NOMO-1 treated with DMSO at 0.1 percent for 48 hours (cell line): ENCODE data around the gene C17orf113.

Experiments used
- DNase-seq: peaks from one replicate; lab custom pipeline; 2025; ENCODE audit not compliant: unreplicated experiment; lab: John Stamatoyannopoulos, UW

The C17orf113 gene

GRCh38 chr17:42050393-42051012, at the start of gene C17orf113:
Gene C17orf113 (minus strand): TSS chr17:42050601. CDS start chr17:42043376, 7,225 bp downstream.
- peak; percentile 36 for DNase-seq

DNA sequence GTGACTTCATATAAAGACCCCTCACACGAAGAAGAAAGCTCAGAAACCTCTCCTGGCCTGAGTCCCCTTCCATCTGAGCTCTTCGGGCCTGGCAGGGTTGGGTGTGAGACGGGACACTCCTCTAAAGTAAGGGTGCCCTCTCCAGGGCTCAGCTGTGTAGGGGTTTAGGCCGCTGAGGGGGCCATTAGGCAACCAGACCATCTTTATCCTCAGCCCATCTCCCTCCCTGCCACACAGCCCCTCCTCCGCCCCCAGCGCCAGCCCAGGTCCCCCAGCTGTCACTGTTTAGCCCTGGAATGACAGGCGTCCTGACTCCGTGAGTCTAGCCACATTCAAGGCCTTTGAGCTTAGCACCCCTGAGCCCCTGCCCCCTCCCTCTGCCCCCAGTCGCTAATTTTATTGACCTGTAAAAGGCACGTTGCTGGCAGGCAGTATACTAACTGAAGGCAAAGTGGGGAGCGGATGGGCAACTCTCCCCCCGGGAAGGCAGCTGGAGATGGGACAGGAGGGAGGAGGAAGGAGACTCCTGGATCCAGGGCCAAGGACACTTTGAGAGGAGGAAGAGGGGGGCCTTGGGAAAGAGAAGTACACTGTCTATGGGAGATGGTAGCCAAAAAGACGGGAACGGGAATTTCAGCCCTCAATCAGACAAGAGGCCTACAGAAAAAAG, 48.5 kb upstream of the C17orf113 start:
- no peak for DNase-seq

DNA sequence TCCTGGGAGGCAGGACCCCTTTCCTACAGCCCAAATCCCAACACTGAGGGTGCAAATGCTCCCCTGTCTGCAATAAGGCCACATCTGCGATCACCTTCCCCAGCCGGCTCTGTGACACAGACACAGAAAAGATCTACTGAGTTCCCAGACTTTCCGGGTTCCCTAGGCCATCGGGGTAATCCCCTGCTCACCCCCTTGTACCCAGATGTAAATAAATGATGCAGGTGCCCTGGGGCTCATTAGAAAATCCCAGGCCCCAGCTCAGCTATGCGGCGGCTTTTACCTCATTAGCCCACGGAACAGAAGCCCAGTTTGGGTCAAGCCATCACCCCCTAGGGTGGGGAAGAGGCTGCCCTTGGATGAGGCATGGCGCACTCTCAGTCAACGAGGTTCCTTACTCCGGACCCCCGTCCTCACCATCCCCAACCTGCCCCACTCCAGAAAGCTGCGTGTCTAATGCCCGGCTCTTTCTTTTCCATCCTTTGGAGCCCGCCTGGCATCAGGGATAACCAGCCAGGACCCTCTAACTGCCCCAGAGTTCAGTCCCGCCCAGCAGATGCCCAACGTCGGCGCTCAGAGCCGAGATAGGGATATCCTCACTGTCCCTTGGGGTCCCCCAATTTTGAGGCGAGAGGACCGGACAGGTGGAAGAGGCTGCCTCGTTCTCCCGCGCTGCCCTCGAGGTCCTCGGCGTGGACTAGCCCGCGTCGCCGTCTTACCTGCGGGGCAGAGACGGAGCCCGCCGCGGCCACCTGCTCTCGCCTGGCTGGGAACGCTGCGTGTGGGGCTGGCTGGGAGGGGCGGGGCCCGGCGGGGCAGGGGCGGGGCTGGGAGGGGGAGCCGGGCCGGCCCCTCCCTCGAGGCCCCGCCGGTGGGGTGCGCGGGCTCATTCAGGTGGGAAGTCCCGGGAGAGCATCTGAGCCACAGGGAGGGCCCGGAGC, 47.6 kb upstream of the C17orf113 start, which contains the start of gene ZNF385C:
Gene ZNF385C (minus strand): TSS at position 783 of the 941 bp plus-strand sequence. CDS start 35,417 bp downstream, outside the sequence.
- no peak for DNase-seq

- DNase-seq, result no peak
Observed at GRCh38 chr17:42096360-42097111, 46.1 kb upstream of the C17orf113 start.

GRCh38 chr17:42094375-42095069, 44.1 kb upstream of the C17orf113 start:
- DNase-seq, result no peak

DNA sequence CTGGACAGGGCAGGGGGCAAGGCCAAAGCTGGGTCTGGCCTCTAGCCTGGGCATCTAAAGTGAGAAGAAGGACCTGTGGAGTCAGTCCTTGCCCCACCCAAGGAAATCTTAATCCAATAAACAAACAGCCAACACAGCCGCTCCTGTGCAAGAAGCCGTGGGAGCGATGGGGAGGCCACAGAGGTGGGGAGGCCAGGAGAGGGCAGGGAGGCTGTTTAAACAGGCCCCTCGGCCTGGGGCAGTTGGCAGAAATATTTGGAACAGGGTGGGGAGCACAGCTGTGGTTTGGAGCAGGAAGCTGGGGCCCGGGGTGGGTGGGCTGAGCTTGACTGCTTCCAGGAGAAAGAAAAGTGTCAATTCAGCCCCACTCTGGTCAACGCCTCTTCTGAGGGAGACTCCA, 42.5 kb upstream of the C17orf113 start:
- no peak for DNase-seq

GRCh38 chr17:42090964-42091790, 40.8 kb upstream of the C17orf113 start:
- DNase-seq, result no peak

DNA sequence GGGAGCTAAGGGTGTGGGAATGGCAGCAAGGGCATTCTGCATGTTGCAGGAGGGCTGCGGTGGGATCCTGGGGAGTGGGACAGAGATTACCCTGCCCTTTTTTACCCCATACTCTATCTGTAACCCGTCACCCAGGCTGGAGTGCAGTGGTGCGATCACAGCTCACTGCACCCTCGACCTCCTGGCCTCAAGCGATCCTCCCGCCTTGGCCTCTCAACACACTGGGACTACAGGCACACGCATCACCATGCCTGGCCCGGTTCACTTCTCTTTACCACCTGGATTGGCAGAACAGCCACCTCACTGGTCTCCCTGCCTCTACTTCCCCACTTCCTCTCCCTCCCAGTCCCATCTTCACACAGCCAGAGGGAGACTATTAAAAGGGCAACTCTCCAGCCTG, 38.3 kb upstream of the C17orf113 start:
- DNase-seq, result no peak

DNA sequence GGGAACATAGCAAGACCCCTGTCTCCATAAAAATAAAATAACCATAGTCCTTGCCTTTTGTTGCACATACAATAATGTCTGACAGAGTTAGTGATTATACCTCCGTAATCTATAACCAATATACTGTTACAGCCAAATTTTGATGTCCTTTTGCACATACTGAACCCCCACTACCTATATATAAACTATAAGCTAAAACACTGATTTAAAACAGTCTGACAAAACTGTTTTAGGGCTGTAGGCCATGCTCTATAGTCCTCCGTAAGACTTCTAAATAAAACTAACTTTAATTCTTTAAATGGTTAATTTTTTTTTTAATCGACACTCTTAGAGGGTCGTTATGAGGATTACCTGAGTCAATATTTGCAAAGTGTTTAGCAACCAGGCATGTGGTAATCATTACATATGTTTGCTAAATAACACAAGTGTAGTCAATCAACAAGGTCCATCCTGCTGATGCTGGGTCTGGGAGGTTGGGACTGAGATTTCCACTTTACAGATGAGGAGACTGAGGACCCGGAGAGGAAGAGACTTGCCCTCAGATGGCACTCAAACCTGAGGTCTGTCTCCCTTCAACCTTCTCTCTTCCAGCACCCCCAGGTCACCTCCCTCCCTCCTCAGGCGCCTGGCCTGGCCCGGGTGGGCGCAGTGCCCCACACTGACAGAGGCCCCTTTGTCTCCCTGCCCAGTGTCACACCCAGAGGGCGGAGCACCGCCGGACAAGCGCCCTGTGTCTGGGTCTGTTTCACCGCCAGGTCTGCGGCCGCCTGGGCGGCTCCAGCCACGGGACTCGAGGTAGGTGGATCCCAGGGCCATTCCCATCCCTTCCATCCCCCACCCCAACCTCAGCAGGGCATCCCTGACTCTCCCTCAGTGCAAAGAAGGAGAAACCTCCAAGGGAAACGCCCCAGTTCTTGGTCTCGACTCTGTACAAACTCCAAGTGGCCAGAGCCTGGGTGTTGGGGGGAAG, 37.6 kb upstream of the C17orf113 start:
- no peak for DNase-seq

- DNase-seq, result no peak
Observed at GRCh38 chr17:42087042-42087701, 36.8 kb upstream of the C17orf113 start.

- no peak for DNase-seq
Observed at GRCh38 chr17:42081516-42082129, 31.2 kb upstream of the C17orf113 start.

DNA sequence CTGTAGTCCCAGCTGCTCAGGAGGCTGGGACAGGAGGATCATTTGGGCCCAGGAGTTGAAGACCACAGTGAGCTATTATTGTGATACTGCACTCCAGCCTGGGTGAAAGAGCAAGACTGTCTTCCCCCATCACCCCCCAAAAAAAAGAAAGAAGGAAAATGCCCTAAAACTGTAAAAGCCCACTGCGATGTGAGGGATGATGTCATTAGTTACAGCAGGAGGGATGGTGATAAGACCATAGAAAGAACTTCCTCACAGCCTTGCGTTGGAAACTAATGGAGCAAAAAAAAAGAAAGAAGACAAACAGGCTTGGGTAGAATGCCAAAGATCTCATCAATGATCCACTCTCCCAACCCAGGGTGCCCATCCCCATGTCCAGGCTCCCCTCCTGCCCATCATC, 29.1 kb upstream of the C17orf113 start:
- no peak for DNase-seq

GRCh38 chr17:42078396-42079043, 28.1 kb upstream of the C17orf113 start:
- DNase-seq, result no peak

GRCh38 chr17:42077755-42078154, 27.4 kb upstream of the C17orf113 start:
- no peak for DNase-seq

GRCh38 chr17:42076797-42077559, 26.6 kb upstream of the C17orf113 start:
- no peak for DNase-seq

GRCh38 chr17:42075789-42076188, 25.4 kb upstream of the C17orf113 start:
- DNase-seq, result no peak
